Colonic mucosa (tissue), 4 donors: ENCODE results near the gene AGFG1. TPM values are rescaled to one million over a fixed set of nuclear protein-coding genes. Genes with fewer than 3 reads are reported as not detected.

Source experiments
- DNase-seq: peaks from one replicate; pipeline ENCODE4 v3.0.0-alpha.2; 2020
- H3K27ac ChIP-seq: fragments of 200-600 bp; one replicate; pipeline ENCODE4 v1.8.0; 2021
- H3K27me3 ChIP-seq: fragments of 200-600 bp; one replicate; pipeline ENCODE4 v1.8.0; 2021
- H3K36me3 ChIP-seq: fragments of 200-600 bp; one replicate; pipeline ENCODE4 v1.8.0; 2021
- H3K4me1 ChIP-seq: fragments of 200-600 bp; one replicate; pipeline ENCODE4 v1.8.0; 2021; ENCODE audit warnings: mild to moderate bottlenecking
- H3K4me3 ChIP-seq: fragments of 200-600 bp; one replicate; pipeline ENCODE4 v1.8.0; 2021
- H3K9ac ChIP-seq, 2 donors: one replicate each; pipeline ENCODE4 v1.7.0; 2013; ENCODE audit warnings: control low read depth in 2 of 2, low read depth in 2 of 2, low read length in 2 of 2
- H3K9me3 ChIP-seq: fragments of 200-600 bp; one replicate; pipeline ENCODE4 v1.8.0; 2021
- intact Hi-C: fragments of 100-400 bp; cut with DNase I; formaldehyde crosslinking; loops from one replicate; pipeline ENCODE4 v1.14.1; 2022
- total RNA-seq, 2 donors: library from RNA; stranded (reverse); fragmentation: NEBNext Ultra II Directional in 1 of 2; extraction: Animal tissue kit (Norgen Biotek cat#: 25700) in 1 of 2; gene quantifications; one replicate each; pipeline ENCODE4 v1.2.1, GENCODE V29; 2021
- TF ChIP-seq, protein P1 (sequence below): fragments of 200-600 bp; IDR thresholded peaks from one replicate; pipeline ENCODE4 v1.8.0; 2022; ENCODE audit warnings: antibody characterized with exemption, mild to moderate bottlenecking
- donor health status: healthy.
- donor health status: DM: no; HTN: no; CAD: no.
- donor health status: DM: no; HTN: no; CAD: no.

Gene AGFG1
- total RNA-seq, 2 donors from 2014 or later = 83.3 to 101 TPM

DNA sequence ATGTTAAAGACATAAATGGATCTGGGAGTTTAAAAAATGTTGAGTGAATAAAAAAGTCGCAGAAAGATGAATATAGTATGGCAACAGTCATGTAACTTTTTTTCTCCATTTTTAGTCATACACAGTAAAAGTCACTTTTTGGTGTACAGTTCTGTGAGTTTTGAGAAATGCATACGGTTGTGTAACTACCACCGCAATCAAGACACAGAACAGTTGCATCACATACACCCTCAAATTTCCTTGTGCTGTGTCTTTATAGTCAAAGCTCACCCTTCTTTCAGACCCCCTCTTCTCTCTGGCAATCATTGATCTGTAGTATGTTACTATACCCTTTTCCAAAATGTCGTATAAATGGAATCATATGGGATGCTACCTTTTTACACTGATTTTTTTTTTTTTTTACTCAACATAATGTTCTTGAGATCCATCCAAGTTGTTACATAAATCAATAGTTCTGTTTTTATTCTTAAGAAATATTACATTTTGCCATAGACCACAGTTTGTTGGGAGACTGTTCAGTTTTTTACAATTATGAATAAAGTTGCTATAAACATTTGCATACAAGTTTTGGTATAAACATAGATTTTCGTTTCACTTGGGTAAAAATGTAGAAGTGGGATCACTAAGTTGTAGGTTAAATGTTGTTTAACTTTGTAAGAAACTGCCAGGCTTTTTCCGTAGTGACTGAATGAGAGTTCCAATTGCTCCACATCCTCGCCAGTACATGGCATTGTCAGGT lies 35.4 kb upstream of the AGFG1 start:
- intact Hi-C loops = no loop called here
- Histone ChIP-seq H3K9me3 (no peaks in the 10 kb centered on the region), H3K4me3 (no peak overlapping the region), H3K27ac (no peak overlapping the region), H3K4me1 (no peaks in the 10 kb centered on the region), H3K9ac (no peak overlapping the region), H3K27me3 (no peaks in the 10 kb centered on the region), H3K36me3 (no peaks in the 10 kb centered on the region)
- TF ChIP-seq, protein P1, sequence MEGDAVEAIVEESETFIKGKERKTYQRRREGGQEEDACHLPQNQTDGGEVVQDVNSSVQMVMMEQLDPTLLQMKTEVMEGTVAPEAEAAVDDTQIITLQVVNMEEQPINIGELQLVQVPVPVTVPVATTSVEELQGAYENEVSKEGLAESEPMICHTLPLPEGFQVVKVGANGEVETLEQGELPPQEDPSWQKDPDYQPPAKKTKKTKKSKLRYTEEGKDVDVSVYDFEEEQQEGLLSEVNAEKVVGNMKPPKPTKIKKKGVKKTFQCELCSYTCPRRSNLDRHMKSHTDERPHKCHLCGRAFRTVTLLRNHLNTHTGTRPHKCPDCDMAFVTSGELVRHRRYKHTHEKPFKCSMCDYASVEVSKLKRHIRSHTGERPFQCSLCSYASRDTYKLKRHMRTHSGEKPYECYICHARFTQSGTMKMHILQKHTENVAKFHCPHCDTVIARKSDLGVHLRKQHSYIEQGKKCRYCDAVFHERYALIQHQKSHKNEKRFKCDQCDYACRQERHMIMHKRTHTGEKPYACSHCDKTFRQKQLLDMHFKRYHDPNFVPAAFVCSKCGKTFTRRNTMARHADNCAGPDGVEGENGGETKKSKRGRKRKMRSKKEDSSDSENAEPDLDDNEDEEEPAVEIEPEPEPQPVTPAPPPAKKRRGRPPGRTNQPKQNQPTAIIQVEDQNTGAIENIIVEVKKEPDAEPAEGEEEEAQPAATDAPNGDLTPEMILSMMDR = no peak
- DNase-seq = no peak

DNA sequence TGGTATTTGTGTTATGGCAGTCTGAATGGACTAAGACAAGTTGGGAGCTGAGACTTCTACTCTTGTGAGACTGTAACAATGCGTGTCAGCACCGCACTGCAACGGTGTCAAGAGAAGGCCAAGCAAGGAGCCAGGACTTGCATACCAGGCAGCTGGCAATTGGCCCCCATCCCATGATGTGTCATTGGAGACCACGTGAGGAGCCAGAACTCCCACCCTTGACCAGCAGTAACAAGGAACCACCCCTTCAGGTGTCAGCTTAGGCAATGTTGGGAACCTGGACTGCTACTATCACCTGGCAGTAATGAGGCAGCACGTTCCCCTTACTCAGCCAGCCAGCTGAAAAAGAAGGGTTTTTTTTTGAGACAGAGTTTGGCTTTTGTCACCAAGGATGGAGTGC lies 32.7 kb upstream of the AGFG1 start:
- H3K36me3 ChIP-seq = no peaks in the 10 kb centered on the region
- no peaks in the 10 kb centered on the region for H3K9me3 ChIP-seq
- TF ChIP-seq, protein P1 = no peak
- H3K9ac ChIP-seq = no peak overlapping the region
- H3K4me1 ChIP-seq = no peaks in the 10 kb centered on the region
- DNase-seq = no peak
- no peak overlapping the region for H3K4me3 ChIP-seq
- H3K27ac ChIP-seq = no peak overlapping the region
- intact Hi-C loops = no loop called here
- H3K27me3 ChIP-seq = no peaks in the 10 kb centered on the region

DNA sequence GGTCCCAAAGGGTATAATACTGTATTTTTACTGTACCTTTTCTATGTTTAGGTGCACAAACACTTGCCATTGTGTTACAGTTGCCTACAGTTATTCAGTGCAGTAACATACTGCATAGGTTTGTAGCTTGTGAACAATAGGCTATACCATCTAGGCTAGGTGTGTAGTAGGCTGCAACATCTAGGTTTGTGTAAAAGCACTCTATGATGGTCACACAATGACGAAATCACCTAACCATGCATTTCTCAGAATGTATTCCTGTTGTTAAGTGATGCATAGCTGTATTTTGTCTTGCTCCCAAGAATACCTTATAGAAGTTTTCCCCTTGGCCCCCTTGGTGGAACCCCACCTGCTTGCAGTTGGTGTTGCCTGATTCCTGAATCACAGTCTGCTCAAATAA lies 29.3 kb upstream of the AGFG1 start:
- H3K9ac ChIP-seq = no peak overlapping the region
- DNase-seq = no peak
- H3K4me3 ChIP-seq = no peak overlapping the region
- intact Hi-C loops = no loop called here
- no peaks in the 10 kb centered on the region for H3K9me3 ChIP-seq
- H3K27ac ChIP-seq = no peak overlapping the region
- TF ChIP-seq, protein P1 = no peak
- no peaks in the 10 kb centered on the region for H3K4me1 ChIP-seq
- no peaks in the 10 kb centered on the region for H3K27me3 ChIP-seq
- H3K36me3 ChIP-seq = no peaks in the 10 kb centered on the region

DNA sequence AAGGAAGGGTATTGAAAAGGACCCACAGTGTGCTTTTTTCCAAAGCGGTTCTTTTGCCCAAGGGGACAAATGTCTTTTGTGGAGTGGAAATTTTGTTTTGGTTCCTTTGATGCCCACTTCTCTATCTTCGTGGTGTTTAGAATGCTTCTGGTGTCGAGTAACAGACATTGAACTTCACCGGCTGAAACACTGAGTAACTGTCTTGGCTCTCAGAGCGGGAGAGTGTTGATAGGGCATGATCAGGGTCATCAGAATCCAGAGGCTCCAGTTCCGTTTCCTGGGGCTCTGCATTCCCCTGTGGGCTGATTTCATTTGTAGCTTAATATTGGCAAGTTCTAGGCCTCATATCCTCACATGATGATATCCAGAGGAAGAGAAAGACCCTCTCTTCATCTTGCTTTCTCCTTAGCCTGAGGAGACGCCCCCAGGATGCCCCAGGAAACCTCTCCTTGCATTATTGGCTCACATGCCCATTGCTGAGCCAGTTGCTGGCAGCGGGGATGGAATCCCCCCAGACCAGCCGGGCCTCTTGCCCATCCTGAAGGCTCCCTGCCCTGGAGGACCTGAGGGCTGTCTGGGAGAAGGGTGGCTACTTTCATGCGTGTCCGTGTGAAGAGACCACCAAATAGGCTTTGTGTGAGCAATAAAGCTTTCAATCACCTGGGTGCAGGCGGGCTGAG lies 27.9 kb upstream of the AGFG1 start:
- no peak overlapping the region for H3K4me3 ChIP-seq
- TF ChIP-seq, protein P1 = no peak
- DNase-seq = no peak
- no peaks in the 10 kb centered on the region for H3K27me3 ChIP-seq
- intact Hi-C loops = no loop called here
- H3K27ac ChIP-seq = no peak overlapping the region
- no peaks in the 10 kb centered on the region for H3K36me3 ChIP-seq
- H3K9ac ChIP-seq = no peak overlapping the region
- no peaks in the 10 kb centered on the region for H3K4me1 ChIP-seq
- H3K9me3 ChIP-seq = no peaks in the 10 kb centered on the region

DNA sequence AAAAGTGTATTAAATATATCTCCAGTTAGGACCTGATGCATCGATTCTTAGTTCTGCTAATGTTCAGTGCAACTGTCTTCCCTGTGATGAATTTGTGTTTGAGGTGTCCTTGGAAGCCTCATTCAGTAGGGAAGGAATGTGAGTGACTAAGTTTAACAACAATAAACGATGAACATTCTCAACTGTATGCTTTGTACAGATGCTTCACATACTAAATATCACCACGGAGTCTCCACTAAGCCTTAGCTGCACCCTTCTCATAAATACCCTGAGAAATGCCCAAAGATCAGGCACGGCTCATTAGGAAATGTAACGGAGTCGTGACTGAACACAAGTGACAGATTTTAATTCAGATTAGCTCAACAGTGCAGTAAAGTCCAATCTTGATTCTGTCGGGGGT lies 24.4 kb upstream of the AGFG1 start:
- no peak for DNase-seq
- Histone ChIP-seq H3K36me3 (no peaks in the 10 kb centered on the region), H3K27me3 (no peaks in the 10 kb centered on the region), H3K9ac (no peak overlapping the region), H3K4me1 (peaks cover 8% of the 10 kb centered on the region), H3K4me3 (no peak overlapping the region), H3K27ac (no peak overlapping the region), H3K9me3 (no peaks in the 10 kb centered on the region)
- intact Hi-C loops = no loop called here
- TF ChIP-seq, protein P1 = no peak
